Measurements from ENCODE around the gene PIEZO2.

PIEZO2 gene

DNA sequence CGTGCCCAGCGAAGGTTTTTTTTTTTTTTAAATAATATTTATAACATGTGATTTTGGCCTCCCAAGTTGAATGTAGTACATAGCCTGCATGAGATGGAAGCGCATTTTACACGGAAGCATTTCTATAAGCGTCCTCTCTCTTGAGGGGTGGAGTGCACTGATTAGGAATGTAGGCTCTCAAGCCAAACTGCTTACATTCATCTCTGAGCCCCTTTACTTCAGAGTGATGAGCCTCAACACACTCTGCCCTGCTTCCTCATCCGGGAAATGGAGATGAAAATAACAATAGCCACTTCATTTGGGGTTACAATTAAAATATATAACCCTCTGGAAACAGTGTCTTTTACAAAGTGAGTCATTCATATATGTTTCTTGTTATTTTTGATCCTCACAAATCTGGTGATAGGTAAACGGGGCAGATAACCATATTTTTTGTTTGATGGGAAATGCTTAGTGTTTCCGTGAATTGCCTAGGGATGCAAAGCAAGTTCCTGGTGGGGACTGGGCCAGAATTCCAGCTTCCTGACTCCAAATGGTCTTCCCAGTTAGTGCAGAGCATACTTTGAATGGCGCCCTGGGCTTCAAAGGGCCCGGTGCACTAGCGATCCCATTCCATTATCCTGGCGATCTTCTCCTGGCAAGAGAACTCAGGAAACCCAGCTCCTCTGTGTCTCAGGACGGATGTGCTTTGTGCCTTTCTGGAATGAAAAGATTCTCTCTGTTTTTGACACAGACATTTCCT lies 124.3 kb downstream of the PIEZO2 start:
- no peak for DNase-seq

DNA sequence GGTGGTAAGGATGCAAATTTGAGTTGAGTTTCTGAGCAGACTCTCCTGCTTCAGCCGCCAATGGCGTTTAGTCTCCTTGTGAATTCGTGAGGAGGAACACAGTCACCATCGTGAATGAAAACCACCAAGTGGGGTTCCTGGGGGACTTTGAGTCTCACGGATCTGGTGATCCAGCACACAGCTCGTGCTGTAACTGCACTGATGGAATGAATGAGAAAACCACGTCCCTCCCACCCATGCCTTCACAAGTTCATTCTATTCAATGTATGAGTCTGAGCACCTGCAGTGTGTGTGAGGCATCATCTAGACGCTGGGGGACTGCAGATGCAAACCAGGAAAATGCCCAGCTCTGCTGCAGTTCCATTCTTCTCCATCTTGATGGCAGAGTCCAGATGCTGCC lies 127.9 kb downstream of the PIEZO2 start:
- DNase-seq = no peak

DNA sequence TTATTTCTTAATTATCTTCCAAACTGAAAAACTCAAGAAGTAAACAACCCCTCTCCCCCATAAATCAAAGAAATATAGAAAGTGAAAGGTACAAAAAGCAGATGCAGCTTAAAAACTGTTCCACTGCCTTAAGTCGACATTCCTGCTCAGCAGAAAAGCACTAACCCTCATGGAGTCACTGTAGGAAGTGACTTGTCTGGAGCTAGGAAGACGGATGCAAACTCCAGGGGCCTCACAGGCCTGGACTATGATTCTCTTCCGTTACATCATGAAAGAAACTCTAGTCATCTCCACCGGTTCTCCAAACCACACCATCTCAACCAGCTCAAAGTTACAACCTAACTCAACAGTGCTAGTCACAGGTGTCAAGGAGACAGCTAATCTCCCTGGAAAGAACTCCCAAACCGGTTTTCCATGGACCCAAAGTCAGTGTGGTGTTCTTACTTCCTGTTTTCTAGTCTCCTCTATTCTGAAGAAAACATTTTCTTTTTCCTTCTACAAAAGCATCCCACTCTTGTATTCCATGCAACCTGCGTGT lies 128.4 kb downstream of the PIEZO2 start:
- DNase-seq = no peak

DNA sequence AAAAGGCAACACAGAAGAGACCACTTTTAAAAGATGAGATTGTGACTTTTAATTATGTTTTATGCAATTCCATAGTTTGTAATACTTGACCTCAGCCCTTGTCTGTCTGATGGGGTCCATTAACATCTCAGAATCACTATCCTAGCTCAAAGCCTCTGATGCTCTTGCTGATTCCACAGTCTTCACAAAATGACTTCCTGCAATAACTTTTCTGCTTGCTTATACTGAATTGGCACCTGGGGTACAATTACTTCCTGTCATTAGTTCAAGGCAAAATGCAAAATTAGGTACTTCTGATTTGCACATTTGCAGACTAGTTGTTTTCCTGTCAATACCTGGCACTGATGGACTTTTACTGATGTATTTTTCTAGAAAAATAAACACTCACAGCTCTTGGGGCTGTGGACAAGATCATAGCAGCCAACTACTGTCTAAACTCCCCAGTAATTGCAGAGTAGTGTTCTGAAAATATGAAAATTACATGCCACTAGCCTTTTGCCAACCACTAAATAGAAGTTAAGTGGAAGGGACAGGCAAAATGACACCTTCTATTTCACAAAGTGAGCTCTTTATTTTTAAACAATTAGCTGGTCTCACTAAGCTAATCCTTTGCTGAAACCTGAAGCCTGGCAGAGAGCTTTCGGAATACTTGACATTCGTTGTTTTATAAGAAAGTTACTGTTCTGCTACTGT lies 129.1 kb downstream of the PIEZO2 start:
- DNase-seq = no peak

DNA sequence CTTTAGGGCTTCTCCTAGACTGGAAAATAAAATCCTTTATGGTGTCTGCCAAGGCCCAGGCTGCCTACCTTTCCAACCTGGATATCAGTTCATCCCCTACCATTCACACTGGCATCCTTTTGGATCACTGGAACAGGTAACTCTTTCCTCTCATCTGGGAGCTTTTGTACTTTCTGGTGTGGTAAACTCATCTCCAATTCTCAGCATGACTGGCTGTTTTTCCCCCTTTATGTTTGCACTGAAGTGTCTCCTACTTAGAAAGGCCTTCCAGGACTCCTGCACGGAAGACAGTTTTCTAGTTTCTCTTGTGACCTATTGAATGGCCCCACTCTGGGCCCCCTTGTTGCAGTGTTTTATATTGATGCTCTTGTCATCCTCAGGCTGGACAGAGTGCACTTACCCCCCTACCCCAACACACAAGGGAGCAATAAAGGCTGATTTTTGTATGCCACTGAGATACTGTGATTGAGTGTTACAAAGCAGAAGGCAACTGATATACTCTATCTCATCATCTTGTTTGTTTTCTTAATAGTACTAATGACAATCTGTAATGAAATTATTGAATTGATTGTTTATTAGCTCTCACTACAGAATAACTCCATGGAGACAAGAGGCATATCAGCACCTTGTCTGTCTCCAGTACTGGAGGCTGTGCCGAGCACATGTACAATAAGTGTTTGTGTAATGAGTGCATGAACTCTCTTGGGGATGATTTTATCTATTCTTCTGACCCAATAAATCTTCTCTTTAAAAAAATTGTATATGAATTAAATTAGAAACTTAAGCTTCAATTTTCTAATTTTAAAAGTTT lies 129.9 kb downstream of the PIEZO2 start:
- DNase-seq = no peak

DNA sequence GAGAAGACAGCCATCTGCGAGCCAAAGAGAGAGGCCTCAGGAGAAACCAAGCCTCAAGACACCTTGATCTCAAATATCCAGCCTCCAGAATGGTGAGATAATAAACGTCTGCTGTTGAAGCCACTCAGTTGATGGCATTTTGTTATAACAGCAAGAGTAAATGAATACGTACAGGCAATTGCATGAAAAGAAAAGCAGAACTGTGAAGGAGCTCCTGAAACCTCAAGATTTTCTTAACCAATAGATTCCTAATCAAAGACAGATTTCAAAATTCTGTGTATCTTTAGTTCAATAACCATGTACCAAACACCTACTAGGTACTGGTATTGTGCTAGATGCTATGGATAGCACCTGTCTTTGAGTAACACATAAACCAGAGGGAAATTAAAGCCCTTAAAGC lies 139.5 kb downstream of the PIEZO2 start:
- DNase-seq = no peak

DNA sequence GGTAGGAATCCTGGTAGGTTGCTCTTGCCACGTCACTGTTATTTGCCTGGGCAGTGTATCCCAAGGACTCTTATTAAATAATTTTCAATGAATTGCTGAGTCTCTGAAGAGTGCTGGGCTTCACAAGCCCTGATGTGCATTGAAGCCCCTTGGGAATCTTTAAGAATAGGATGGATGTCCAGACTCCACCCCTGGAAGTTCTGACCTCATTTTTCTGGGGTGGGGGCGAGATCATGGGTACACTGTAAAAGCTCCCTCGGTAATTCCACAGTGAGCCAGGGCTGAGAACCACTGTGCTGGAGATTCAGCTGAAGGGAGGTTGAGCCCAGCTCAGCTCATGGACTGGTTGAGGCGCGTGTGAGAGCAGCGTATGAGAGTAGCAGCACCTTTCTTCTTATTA lies 140.2 kb downstream of the PIEZO2 start:
- no peak for DNase-seq

DNA sequence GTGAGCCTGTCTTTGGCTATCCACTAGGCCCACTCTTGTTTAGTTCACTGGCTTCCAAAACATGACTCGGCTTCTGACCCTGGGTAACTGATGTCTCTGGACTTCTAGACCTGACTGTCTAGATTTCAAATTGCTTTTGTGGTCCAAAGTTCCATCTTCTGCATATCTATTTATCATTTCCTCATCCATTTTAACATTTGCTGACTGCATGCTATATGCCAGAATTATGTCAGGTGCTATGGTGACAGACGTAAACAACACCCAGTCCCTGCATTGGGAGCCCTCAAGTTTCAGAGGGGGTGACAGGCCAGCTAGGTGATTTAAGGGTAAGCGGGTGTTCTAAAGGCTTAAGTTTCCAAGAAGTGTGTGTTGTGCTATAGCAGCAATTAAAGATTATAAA lies 140.9 kb downstream of the PIEZO2 start:
- DNase-seq = no peak

DNA sequence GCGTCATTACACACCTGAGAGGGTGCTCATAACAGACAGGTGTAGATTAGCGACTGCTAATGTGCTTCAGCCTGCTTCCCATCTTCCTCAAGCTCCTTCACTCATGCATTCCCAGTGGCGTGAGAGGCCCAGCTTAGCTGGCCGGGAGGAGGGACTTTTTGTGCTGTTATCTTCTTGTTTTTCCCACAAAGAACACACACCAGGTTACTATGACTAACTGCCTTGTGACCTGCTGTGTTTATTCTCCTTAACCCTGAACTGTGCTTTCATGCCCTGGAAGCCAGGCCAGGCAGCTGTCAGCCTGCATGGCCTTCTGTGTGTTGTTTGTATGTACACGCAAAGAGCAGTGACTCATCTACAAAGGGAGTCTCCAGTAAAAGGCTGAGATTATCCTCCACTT lies 143.8 kb downstream of the PIEZO2 start:
- no peak for DNase-seq

DNA sequence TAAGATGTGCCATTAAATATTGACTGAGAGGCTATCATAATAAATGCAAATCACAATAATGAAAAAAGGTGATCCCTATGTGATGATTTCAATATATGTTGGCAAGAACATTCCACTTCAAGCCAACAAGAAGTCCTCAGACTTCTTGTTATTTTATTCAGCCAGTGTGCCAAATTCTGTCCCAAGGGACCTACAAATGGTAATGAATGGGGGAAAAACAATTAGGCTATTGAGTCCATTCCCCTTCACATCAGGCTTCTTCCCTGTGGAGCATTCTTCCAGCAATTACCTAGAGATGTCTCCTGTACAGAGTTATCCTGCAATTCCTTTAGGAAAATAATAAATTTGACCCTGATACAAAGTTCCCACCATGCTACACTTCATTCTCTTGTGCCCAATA lies 144.4 kb downstream of the PIEZO2 start:
- no peak for DNase-seq

DNA sequence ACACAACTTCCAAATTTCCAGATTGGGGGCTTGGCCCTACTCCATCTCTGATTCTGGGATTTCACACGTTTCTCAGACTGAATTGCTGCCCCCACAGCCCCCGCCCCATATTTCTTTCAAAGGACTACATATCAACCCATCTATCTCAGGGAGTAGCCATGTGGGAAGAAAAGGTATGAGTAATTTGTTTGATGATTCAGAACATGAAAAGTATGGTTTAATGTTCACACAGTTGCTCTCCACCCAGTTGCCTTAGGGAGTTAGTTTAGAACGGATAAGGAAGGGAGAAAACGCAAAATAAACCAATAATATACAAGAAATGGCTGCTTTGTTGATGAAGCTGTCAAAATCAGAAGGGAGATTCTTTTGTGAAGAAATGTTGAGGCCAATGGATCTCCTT lies 145.1 kb downstream of the PIEZO2 start:
- no peak for DNase-seq

DNA sequence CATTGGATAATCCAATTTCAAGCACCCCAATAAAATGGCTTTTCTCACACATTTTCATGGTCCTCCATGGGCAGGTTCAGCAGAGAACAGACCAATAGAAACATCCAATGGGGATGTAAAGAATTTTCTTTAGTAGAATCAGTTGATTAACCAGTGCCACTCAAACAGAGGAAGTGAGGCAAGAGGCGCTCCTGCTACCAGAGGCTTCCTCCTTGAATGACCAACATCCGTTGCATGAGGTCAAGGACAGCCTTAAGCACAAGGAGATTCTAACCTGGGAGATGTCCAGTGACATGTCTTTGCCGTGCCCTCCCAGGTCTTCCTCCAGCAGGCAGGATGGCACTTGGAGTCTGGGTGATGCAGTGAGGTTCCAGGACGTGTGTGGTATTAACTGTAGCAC lies 146.6 kb downstream of the PIEZO2 start:
- peak in 2 of 3 donors; percentile 4 to 5 for DNase-seq

DNA sequence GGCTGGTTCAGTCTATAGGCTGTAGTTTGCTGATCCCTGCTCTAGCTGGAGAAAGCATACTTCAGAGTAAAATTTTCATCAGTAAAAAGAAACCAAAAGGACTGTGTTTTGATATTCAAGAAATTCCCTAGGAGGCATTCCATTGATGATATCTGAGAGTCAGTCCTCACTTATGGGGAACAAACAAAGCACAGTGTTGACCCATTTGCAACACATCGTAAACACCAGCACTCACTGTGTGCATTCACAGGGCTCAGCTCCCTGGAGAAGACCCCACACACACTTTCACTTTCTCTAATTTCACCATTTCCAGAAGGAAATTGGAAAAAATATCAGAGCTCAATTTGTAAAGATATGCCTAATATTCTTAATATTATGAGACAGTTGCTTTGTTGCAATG lies 147.1 kb downstream of the PIEZO2 start:
- DNase-seq = no peak

DNA sequence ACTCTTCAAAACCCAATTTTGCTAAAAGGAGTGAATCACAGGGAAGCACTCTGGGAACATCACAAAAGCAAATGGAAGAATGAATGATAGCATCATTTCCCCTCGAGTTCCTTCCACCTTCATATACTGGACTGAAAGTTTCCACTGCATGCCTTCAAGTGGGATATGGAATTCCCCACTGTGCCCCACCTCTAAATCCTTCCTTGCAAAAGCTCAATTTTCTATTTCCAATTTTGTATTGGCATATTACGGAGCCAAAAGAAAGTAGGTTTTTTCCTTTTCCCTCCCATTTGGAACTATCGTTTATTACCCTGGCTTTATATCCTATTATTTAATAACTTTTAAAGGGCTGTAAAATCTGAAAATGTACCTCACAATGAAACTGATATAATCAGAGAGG lies 149.3 kb downstream of the PIEZO2 start:
- no peak for DNase-seq

DNA sequence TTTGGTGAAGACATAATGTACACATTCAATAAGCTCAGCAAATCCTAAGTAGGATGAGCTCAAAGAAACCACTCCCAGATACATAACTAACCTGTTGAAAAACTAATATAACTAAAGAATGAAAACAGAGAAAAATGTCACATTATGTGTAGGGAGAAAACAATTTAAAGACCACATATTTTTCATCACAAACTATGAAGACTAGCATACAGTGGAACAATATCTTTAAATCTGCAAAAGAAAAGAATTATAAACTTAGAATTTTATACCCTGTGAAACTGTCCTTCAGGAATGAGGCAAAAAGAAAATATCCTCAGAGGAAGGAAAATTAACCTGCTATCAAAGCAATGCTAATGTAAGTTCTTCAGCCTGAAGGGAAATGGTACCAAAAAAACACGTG lies 151.5 kb downstream of the PIEZO2 start:
- DNase-seq = no peak

DNA sequence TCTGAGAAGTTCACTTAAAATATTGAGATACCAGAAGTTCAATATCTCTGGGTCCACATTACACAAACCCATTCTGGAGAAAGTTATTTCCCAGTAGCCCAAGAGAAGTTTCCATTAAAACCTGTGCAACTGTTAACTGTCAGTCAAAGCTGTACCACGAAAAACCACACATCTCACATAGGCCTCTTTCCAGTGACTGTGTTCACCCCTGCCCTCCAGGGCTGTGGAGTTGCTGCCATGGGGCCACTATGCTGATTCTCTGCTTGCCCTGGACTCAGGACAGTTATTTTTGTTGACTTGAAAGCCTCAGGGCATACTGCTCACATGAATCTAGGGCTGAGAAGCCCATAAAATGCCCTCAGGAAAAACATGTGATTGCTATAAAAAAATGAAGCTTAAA lies 153.8 kb downstream of the PIEZO2 start:
- no peak for DNase-seq

DNA sequence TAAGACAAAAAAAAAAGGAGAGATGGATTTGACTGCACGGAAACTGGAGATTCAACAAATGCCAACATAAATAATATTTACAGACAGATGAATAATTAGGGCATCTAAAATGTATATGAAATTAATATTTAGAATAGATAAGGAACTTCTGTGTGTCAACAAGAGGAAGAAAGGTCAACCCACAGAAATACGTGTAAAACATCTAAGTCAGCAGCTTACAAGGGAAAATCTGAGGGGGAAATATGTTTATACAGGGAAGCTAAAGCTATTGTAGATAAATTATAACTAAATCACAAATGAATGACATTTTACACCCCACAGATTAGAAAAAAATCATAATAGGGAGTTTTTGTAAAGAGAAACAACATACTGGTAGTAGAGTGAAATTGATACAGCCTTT lies 159.9 kb downstream of the PIEZO2 start:
- peak in 1 of 3 donors; percentile 1 for DNase-seq

DNA sequence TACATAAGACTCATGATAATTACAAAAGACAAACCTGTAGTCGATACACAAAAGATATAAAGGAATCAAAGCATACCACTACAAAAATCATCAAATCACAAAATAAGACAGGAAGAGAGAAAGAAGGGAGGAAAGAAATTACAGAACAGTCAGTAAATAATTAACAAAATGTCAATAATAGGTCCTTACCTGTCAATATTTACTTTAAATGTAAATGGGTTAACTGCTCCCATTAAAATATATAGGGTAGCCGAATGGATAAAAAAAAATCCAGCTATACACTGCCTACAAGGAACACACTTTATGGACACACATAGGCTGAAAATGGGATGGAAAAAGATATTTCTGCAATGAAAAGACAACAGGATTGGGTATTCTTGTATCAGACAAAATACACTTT lies 163.7 kb downstream of the PIEZO2 start:
- no peak for DNase-seq

DNA sequence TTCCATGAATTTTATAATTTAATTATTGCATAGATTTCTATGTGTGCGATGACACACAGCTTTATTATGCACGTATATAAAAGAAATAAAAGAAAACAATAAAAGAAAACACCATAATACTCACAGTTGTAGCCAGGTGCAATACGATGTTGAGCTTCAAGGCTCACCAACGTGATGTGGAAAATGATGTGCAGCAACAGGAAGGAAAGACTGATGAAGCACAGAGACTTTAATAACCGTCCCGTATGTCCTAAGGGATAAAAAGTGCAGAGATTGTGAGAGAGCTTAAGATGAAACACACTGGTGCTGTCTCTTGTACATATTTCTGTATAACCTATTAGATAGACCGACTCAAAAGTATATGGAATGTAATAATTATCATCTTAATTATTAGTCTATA lies 170.0 kb downstream of the PIEZO2 start:
- DNase-seq = no peak

DNA sequence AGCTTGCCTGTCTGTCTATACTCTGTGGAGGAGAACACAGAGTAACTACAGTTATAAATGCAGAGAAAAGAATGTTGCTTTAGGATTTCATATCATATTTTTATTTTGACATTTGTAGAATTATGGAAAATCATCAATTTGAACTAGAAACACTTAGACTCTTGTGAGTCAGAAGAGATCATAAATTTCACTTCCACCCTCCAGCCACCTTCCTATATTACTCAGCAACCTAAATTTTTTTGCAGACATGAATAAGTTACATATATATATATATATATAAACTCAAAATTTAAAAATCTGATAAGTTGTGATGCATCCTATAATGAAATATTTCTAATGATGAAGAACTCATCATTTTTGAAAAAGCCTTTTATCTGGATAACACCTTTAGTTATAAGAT lies 172.3 kb downstream of the PIEZO2 start:
- DNase-seq = no peak

DNA sequence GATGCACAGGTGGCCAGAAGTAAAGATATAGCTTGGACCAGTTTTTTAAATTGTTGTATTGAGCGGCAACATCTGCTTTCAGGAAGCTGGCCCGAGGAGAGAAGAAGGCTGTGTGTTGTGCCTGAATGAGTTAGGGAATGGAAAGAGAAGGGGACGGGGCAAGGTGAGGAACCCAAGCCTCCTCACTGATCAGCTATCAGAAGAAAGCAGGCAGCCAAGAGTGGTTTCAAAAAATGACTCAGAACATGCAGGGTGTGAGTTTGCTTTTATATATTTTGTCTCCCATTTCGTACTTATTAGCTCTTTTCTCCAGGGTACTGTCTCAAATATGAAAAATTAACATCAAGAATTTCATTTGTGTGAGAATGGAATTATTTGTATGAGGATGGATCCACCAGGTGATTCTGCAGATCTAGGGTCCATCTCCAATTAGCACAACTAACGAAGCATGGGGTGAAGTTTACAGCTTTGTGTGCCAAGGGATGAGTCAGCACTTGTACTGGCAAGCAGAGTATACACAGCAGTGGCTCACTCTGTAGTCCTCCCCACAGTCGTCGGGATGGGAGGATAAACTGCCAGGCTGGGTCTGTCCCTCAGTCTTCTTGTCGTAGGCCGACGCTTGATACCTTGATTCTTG lies 175.7 kb downstream of the PIEZO2 start:
- DNase-seq = no peak

DNA sequence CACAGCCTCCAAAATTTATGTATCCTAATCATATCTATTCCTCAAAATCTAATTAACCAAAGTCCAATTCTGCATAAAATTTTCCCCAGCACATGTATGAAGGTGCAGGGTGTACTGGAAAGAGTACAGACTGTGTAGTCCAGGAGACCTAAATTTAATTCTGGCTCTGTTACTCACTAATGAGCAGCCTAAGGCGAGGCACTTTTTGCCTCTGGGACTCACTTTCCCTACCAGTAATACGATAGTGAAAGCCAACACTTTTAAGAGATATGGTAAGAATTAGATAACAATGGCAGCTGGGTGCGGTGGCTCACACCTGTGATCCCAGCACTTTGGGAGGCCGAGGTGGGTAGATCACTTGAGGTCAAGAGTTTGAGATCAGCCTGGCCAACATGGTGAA lies 177.7 kb downstream of the PIEZO2 start:
- DNase-seq = no peak

DNA sequence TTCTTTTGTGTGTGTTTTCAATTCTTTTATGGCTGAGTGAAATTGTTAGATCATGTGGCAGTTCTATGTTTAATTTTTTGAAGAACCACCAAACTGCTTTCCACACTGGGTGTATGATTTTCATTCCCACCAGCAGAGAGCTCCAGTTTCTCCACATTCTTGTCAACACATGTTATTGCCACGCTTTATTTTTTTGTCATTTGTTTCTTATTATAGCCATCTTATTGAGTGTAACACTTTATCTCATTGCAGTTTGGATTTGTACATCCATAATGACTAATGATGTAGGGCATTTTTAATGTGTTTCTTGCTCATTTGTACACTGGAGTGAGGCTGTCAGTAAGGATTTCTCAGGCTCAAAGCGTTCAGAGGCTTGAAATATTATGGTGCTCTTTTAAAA lies 184.2 kb downstream of the PIEZO2 start:
- no peak for DNase-seq

Data from suppressor macrophage treated with lipopolysaccharide for 1 hour (primary cell).